Upper lobe of left lung (tissue), 6 donors: Measurements from ENCODE around the gene USP24. TPM values are rescaled to one million over a fixed set of nuclear protein-coding genes. Genes with fewer than 3 reads are reported as not detected.
A peak's percentile ranks its signal among the peaks of the same experiment; 100 is the strongest.

ENCODE experiments used
- ATAC-seq, 2 donors: fragments of 200-7000 bp; cut with Tn5 transposase; one replicate each; pipeline ENCODE4 v1.9.1; 2022; ENCODE audit warnings: mild to moderate bottlenecking in 2 of 2, moderate library complexity in 2 of 2; ENCODE audit not compliant: low FRiP score in 2 of 2
- DNase-seq, 2 donors: peaks; one replicate each; pipeline ENCODE4 v3.0.0-alpha.2; 2019 to 2020
- H3K27ac ChIP-seq, 4 donors: fragments of 200-600 bp; sonication (generic); one replicate each; pipeline ENCODE4 v1.5.1; 2016 to 2019
- H3K27me3 ChIP-seq, 4 donors: fragments of 200-600 bp; sonication (generic); one replicate each; pipeline ENCODE4 v1.5.1; 2017 to 2019
- H3K36me3 ChIP-seq, 4 donors: fragments of 200-600 bp; sonication (generic); one replicate each; pipeline ENCODE4 v1.5.1; 2016 to 2019
- H3K4me1 ChIP-seq, 4 donors: fragments of 200-600 bp; sonication (generic); one replicate each; pipeline ENCODE4 v1.5.1; 2018 to 2019
- H3K4me3 ChIP-seq, 4 donors: fragments of 200-600 bp; sonication (generic); one replicate each; pipeline ENCODE4 v1.5.1; 2017 to 2019; ENCODE audit warnings: mild to moderate bottlenecking in 2 of 4, moderate library complexity in 1 of 4
- H3K9me3 ChIP-seq, 4 donors: fragments of 200-600 bp; sonication (generic); one replicate each; pipeline ENCODE4 v1.5.1; 2018 to 2019
- CTCF ChIP-seq, 6 experiments: fragments of 450-650 bp in 4 of 6; fragments of 200-600 bp in 2 of 6; sonication (generic) in 2 of 6; IDR thresholded peaks; one replicate each; pipeline ENCODE4 v1.5.1; 2016 to 2019; ENCODE audit warnings: antibody characterized with exemption in 6 of 6
- EP300 ChIP-seq, 4 donors: sonication (generic); formaldehyde crosslinking; IDR thresholded peaks; one replicate each; pipeline ENCODE4 v1.5.1; 2017; ENCODE audit warnings: antibody characterized with exemption in 4 of 4, control low read depth in 2 of 4
- POLR2A ChIP-seq, 4 donors: fragments of 450-650 bp; IDR thresholded peaks; one replicate each; pipeline ENCODE4 v1.5.1; 2016 to 2017; ENCODE audit warnings: antibody characterized with exemption in 4 of 4, mild to moderate bottlenecking in 2 of 4
- POLR2AphosphoS5 ChIP-seq, 2 donors: sonication (generic); formaldehyde crosslinking; IDR thresholded peaks; one replicate each; pipeline ENCODE4 v1.5.1; 2017; ENCODE audit warnings: antibody characterized with exemption in 2 of 2
- WGBS, 2 donors: methylation state at CpG; one replicate each; pipeline ENCODE4 v1.1.5; 2017 to 2018; 5-methylcytosine and 5-hydroxymethylcytosine counted together
- total RNA-seq, 6 donors: library from RNA; depleted of rRNA in 4 of 6; stranded (reverse); fragments of >200 nt in 4 of 6; gene quantifications; one replicate each; pipeline versions ENCODE4 v1.1.0 to v1.2.1, GENCODE V29; 2016 to 2021
- donor health status: DM: no; HTN: no; CAD: no; lungs with moderate emphysema.
- donor health status: DM: no; HTN: yes; CAD: no; lungs with severe emphysema.

Gene USP24
- total RNA-seq, 6 donors from 2014 or later: 31.9 to 57.6 (median 41.9) TPM

DNA sequence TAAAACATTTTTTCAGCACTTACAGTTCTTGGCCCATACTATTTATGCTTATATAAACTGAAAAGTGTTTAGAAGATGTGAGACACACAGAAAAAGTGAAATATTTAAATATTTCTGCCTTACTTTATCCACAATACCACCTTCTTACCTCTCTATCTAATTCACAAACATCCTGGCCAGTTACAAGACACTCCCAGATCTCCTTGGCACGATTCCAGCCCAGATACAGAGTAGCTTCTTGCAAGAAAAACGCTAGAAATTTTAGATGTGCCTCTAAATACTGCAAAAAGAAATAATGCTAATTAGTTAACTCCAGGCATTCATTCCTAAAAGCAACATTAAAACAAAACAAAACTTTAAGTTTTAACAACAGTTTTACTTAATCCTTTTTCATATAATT, 68.4 kb downstream of the USP24 start:
- H3K4me3 ChIP-seq: no peak overlapping the region
- TF ChIP-seq CTCF (IDR thresholded peaks at IDR 0.05) (no peak), EP300 (IDR thresholded peaks at IDR 0.05) (no peak), POLR2AphosphoS5 (IDR thresholded peaks at IDR 0.05) (no peak), POLR2A (IDR thresholded peaks at IDR 0.05) (no peak)
- ATAC-seq (no peak), DNase-seq (no peak)
- H3K27me3 ChIP-seq: no peaks in the 10 kb centered on the region
- no peaks in the 10 kb centered on the region for H3K9me3 ChIP-seq
- 50 to 58% methylated on average over 2 of the region's 2 CpGs for WGBS, 2 donors
- peaks cover 0 to 4% (median 0%) of the 10 kb centered on the region in 4 donors for H3K4me1 ChIP-seq
- no peak overlapping the region for H3K27ac ChIP-seq
- peaks cover 14 to 60% (median 18%) of the 10 kb centered on the region in 4 donors for H3K36me3 ChIP-seq

GRCh38 chr1:55144886-55145285, 70.3 kb downstream of the USP24 start:
- peaks cover 0 to 6% (median 3%) of the 10 kb centered on the region in 4 donors for H3K4me1 ChIP-seq
- TF ChIP-seq POLR2AphosphoS5 (IDR thresholded peaks at IDR 0.05) (no peak), CTCF (IDR thresholded peaks at IDR 0.05) (no peak), POLR2A (IDR thresholded peaks at IDR 0.05) (no peak), EP300 (IDR thresholded peaks at IDR 0.05) (no peak)
- no peaks in the 10 kb centered on the region for H3K27me3 ChIP-seq
- H3K9me3 ChIP-seq: no peaks in the 10 kb centered on the region
- ATAC-seq: no peak
- DNase-seq: no peak
- WGBS, 2 donors: 87 to 90% methylated on average over 6 of the region's 6 CpGs
- H3K4me3 ChIP-seq: no peak overlapping the region
- peaks cover 14 to 72% (median 19%) of the 10 kb centered on the region in 4 donors for H3K36me3 ChIP-seq
- H3K27ac ChIP-seq: no peak overlapping the region

- DNase-seq (no peak), ATAC-seq (no peak)
- Histone ChIP-seq H3K9me3 (no peaks in the 10 kb centered on the region), H3K4me3 (no peak overlapping the region), H3K27ac (no peak overlapping the region), H3K36me3 (peaks cover 14 to 83% (median 21%) of the 10 kb centered on the region in 4 donors), H3K27me3 (no peaks in the 10 kb centered on the region), H3K4me1 (peaks cover 0 to 6% (median 3%) of the 10 kb centered on the region in 4 donors)
- 86 to 94% methylated on average over 3 of the region's 3 CpGs for WGBS, 2 donors
- TF ChIP-seq CTCF (IDR thresholded peaks at IDR 0.05) (peak in 1 of 6 experiments; percentile 22), EP300 (IDR thresholded peaks at IDR 0.05) (no peak)
Measured at GRCh38 chr1:55143684-55144083, 71.5 kb downstream of the USP24 start.

DNA sequence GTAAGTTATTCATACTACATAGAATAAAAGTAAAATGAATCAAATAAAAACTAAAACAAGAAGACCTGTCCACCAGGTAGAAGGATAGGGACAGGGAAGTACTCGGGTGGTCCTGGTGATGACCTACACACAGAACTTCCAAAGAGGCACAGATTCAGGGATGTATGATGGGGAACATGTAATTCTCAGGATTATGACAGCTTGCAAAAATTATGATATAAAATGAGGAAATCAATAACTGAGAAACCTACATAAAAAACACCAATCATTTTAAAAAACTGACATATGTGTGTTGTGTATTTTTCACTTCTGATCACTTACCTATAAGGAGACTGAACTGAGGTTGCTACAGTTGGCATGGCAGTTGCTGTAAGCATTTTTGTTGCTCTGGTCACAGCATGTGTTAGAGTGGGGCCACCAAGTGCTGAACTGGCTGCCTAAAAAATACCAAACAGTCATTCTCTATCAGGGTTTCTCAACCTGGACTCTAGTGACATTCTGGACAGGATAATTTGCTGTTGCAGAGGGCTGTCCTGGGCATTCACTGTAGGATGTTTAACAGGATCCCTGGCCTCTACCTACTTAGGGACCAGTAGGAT, 73.8 kb downstream of the USP24 start:
- ATAC-seq (no peak), DNase-seq (no peak)
- WGBS, 2 donors: 76 to 97% methylated on average over 1 of the region's 1 CpG
- Histone ChIP-seq H3K4me3 (no peak overlapping the region), H3K27me3 (no peaks in the 10 kb centered on the region), H3K27ac (no peak overlapping the region), H3K9me3 (no peaks in the 10 kb centered on the region), H3K4me1 (peaks cover 0 to 11% (median 2%) of the 10 kb centered on the region in 4 donors), H3K36me3 (peaks cover 25 to 89% (median 41%) of the 10 kb centered on the region in 4 donors)
- no peak for TF ChIP-seq POLR2A (IDR thresholded peaks at IDR 0.05)
- no peak for TF ChIP-seq POLR2AphosphoS5 (IDR thresholded peaks at IDR 0.05)
- no peak for TF ChIP-seq EP300 (IDR thresholded peaks at IDR 0.05)
- no peak for TF ChIP-seq CTCF (IDR thresholded peaks at IDR 0.05)

- Histone ChIP-seq H3K27me3 (no peaks in the 10 kb centered on the region), H3K4me1 (peaks cover 0 to 11% (median 2%) of the 10 kb centered on the region in 4 donors), H3K9me3 (no peaks in the 10 kb centered on the region), H3K36me3 (peaks cover 33 to 89% (median 47%) of the 10 kb centered on the region in 4 donors), H3K4me3 (no peak overlapping the region), H3K27ac (no peak overlapping the region)
- TF ChIP-seq POLR2AphosphoS5 (IDR thresholded peaks at IDR 0.05) (no peak), CTCF (IDR thresholded peaks at IDR 0.05) (peak; percentile 44 to 81 (median 62)), EP300 (IDR thresholded peaks at IDR 0.05) (no peak), POLR2A (IDR thresholded peaks at IDR 0.05) (no peak)
- peak in 1 of 2 donors; percentile 72 for DNase-seq
- 2 to 7% methylated on average over 3 of the region's 3 CpGs for WGBS, 2 donors
- ATAC-seq: peak; percentile 91 to 97
Measured at GRCh38 chr1:55140546-55140983, 74.6 kb downstream of the USP24 start.
